Measurements from ENCODE around the gene HEMGN. TPM values are rescaled to one million over a fixed set of nuclear protein-coding genes. Genes with fewer than 3 reads are reported as not detected.
A peak's percentile ranks its signal among the peaks of the same experiment; 100 is the strongest.
"Not testable (repeated sequence)": the region's sequence is repeated elsewhere in the genome, so short reads cannot be mapped to it uniquely, and the experiment has no call there.

HEMGN gene
- total RNA-seq, 2 donors from 2014 or later: 1.3 to 9.0 TPM

GRCh38 chr9:97978371-97979130, 40.6 kb upstream of the HEMGN start:
- Mint-ChIP-seq H3K27ac (no peak overlapping the region), H3K4me1 (peaks cover 16% of the 10 kb centered on the region), H3K4me3 (no peak overlapping the region), H3K27me3 (no peaks in the 10 kb centered on the region), H3K36me3 (ENCODE audit: low read depth) (no peaks in the 10 kb centered on the region)
- ATAC-seq (no peak), DNase-seq (no peak)
- no peaks in the 10 kb centered on the region for H3K9me3 ChIP-seq (ENCODE audit: control insufficient read depth, low read length, poor library complexity, severe bottlenecking)

GRCh38 chr9:97976633-97977032, 38.7 kb upstream of the HEMGN start:
- H3K36me3 Mint-ChIP-seq (ENCODE audit: low read depth); H3K4me3 Mint-ChIP-seq; ATAC-seq; H3K27ac Mint-ChIP-seq; H3K9me3 ChIP-seq (ENCODE audit: control insufficient read depth, low read length, poor library complexity, severe bottlenecking); DNase-seq; H3K27me3 Mint-ChIP-seq: not testable (repeated sequence)
- H3K4me1 Mint-ChIP-seq: peaks cover 12% of the 10 kb centered on the region

DNA sequence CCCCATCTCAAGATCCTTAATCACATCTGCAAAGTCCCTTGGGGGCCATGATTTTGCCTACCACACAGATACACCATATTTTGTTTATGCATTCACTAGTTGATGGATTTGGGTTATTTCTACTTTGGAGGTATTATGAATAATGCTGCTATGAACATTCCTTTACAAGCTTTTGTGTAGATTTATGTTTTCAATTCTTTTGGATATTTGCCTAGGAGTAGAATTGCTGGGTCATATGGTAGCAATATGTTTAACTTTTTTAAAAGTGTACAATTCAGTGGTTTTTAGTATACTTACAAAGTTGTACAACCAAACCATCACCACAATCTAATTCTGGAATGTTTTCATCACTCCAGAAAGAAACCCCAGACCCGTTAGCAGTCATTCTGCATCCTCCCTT, 37.4 kb upstream of the HEMGN start:
- H3K9me3 ChIP-seq (ENCODE audit: control insufficient read depth, low read length, poor library complexity, severe bottlenecking): no peaks in the 10 kb centered on the region

GRCh38 chr9:97972753-97973152, 34.8 kb upstream of the HEMGN start:
- no peaks in the 10 kb centered on the region for H3K9me3 ChIP-seq (ENCODE audit: control insufficient read depth, low read length, poor library complexity, severe bottlenecking)
- H3K4me3 Mint-ChIP-seq: no peak overlapping the region
- H3K36me3 Mint-ChIP-seq (ENCODE audit: low read depth): peaks cover under 1% of the 10 kb centered on the region
- H3K27me3 Mint-ChIP-seq: peaks cover 12% of the 10 kb centered on the region
- no peak for DNase-seq
- peaks cover 5% of the 10 kb centered on the region for H3K4me1 Mint-ChIP-seq
- H3K27ac Mint-ChIP-seq: no peak overlapping the region
- no peak for ATAC-seq

More for the DNA sequence above, 37.4 kb upstream of the HEMGN start:
- Mint-ChIP-seq H3K27ac (no peak overlapping the region), H3K27me3 (peaks cover 9% of the 10 kb centered on the region), H3K4me3 (no peak overlapping the region), H3K4me1 (peaks cover 9% of the 10 kb centered on the region), H3K36me3 (ENCODE audit: low read depth) (no peaks in the 10 kb centered on the region)
- ATAC-seq (no peak), DNase-seq (no peak)

- ATAC-seq: no peak
- Mint-ChIP-seq H3K27ac (no peak overlapping the region), H3K4me3 (no peak overlapping the region), H3K27me3 (peaks cover 20% of the 10 kb centered on the region), H3K36me3 (ENCODE audit: low read depth) (peaks cover 2% of the 10 kb centered on the region), H3K4me1 (peaks cover 6% of the 10 kb centered on the region)
- no peak for DNase-seq
- H3K9me3 ChIP-seq (ENCODE audit: control insufficient read depth, low read length, poor library complexity, severe bottlenecking): no peaks in the 10 kb centered on the region
Observed at GRCh38 chr9:97970165-97970564, 32.2 kb upstream of the HEMGN start.

DNA sequence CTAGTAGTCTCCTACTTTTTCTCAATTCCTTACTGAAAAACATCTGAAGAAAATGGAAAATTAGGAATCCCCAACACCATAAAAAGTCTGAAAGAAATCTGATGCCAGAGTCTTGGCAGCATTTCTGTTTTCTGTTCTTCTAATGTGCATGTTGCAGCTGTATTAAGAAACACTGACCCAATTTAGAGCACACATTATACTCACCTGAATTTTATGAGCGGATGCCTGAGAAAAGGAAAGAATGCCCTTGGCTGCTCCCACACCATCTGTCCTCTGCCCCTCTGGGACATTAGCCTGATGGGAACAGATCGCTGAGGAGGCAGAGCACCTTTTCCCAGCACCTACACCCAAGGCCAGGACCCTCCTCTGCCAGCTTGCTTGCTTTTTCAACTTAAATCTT, 31.0 kb upstream of the HEMGN start:
- H3K27me3 Mint-ChIP-seq: peaks cover 23% of the 10 kb centered on the region
- H3K27ac Mint-ChIP-seq: no peak overlapping the region
- H3K4me1 Mint-ChIP-seq: peaks cover 6% of the 10 kb centered on the region
- peaks cover 2% of the 10 kb centered on the region for H3K36me3 Mint-ChIP-seq (ENCODE audit: low read depth)
- no peak overlapping the region for H3K4me3 Mint-ChIP-seq
- no peaks in the 10 kb centered on the region for H3K9me3 ChIP-seq (ENCODE audit: control insufficient read depth, low read length, poor library complexity, severe bottlenecking)
- DNase-seq (no peak), ATAC-seq (no peak)

DNA sequence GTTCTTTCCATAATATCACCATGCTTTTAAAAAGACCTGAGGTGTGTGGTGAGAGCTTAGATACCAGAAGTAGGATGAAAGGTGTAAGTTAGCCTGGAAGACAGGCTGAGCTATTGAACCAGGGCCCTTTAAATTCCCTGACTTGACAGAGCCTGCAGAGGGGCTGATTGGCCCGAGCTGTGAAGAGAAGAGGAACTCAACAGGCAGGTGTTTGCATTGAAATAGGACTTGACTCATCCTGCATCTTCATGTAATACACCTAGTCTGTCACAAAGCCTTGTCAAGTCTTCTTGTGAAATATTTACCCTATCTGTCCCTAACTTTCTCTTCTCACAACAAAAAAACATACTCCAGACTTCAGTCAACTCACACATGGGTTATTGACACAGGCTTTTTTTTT, 28.5 kb upstream of the HEMGN start:
- no peaks in the 10 kb centered on the region for H3K9me3 ChIP-seq (ENCODE audit: control insufficient read depth, low read length, poor library complexity, severe bottlenecking)
- H3K4me3 Mint-ChIP-seq: no peak overlapping the region
- ATAC-seq: no peak
- no peak overlapping the region for H3K27ac Mint-ChIP-seq
- H3K4me1 Mint-ChIP-seq: peaks cover 4% of the 10 kb centered on the region
- H3K27me3 Mint-ChIP-seq: peaks cover 20% of the 10 kb centered on the region
- H3K36me3 Mint-ChIP-seq (ENCODE audit: low read depth): peaks cover 2% of the 10 kb centered on the region
- DNase-seq: no peak

GRCh38 chr9:97964901-97965300, 26.9 kb upstream of the HEMGN start:
- H3K4me1 Mint-ChIP-seq: peaks cover 4% of the 10 kb centered on the region
- DNase-seq: no peak
- H3K4me3 Mint-ChIP-seq: no peak overlapping the region
- H3K27ac Mint-ChIP-seq: no peak overlapping the region
- ATAC-seq: no peak
- H3K36me3 Mint-ChIP-seq (ENCODE audit: low read depth): peaks cover 2% of the 10 kb centered on the region
- peaks cover 20% of the 10 kb centered on the region for H3K27me3 Mint-ChIP-seq
- no peaks in the 10 kb centered on the region for H3K9me3 ChIP-seq (ENCODE audit: control insufficient read depth, low read length, poor library complexity, severe bottlenecking)

DNA sequence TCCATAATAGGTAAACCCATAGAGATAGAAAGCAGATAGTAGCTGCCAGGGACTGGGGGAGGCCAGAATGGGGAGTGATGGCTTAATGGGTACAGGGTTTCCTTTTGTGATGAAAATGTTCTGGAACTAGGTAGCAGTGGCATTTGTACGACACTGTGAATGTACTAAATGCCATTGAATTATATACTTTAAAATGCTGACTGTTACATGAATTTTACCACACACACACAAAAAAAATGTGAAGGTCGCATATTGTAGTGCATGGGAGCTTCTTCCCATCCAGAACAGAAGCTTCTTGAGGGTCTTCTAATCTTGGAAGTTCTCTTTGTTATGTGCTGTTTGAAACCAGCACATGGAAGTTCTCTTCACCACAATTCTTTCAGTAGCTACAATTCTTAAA, 25.3 kb upstream of the HEMGN start:
- DNase-seq: no peak
- Mint-ChIP-seq H3K36me3 (ENCODE audit: low read depth) (peaks cover 2% of the 10 kb centered on the region), H3K4me1 (peaks cover 6% of the 10 kb centered on the region), H3K4me3 (no peak overlapping the region), H3K27ac (no peak overlapping the region), H3K27me3 (peaks cover 20% of the 10 kb centered on the region)
- no peaks in the 10 kb centered on the region for H3K9me3 ChIP-seq (ENCODE audit: control insufficient read depth, low read length, poor library complexity, severe bottlenecking)
- ATAC-seq: no peak

GRCh38 chr9:97962575-97962974, 24.6 kb upstream of the HEMGN start:
- no peaks in the 10 kb centered on the region for H3K9me3 ChIP-seq (ENCODE audit: control insufficient read depth, low read length, poor library complexity, severe bottlenecking)
- Mint-ChIP-seq H3K4me3 (no peak overlapping the region), H3K36me3 (ENCODE audit: low read depth) (no peaks in the 10 kb centered on the region), H3K27ac (no peak overlapping the region), H3K4me1 (peaks cover 2% of the 10 kb centered on the region), H3K27me3 (peaks cover 15% of the 10 kb centered on the region)
- ATAC-seq (no peak), DNase-seq (no peak)

GRCh38 chr9:97962136-97962535, 24.2 kb upstream of the HEMGN start:
- DNase-seq (no peak), ATAC-seq (no peak)
- Mint-ChIP-seq H3K4me1 (peaks cover 2% of the 10 kb centered on the region), H3K27me3 (peaks cover 13% of the 10 kb centered on the region), H3K4me3 (no peak overlapping the region), H3K36me3 (ENCODE audit: low read depth) (no peaks in the 10 kb centered on the region), H3K27ac (no peak overlapping the region)
- no peaks in the 10 kb centered on the region for H3K9me3 ChIP-seq (ENCODE audit: control insufficient read depth, low read length, poor library complexity, severe bottlenecking)

DNA sequence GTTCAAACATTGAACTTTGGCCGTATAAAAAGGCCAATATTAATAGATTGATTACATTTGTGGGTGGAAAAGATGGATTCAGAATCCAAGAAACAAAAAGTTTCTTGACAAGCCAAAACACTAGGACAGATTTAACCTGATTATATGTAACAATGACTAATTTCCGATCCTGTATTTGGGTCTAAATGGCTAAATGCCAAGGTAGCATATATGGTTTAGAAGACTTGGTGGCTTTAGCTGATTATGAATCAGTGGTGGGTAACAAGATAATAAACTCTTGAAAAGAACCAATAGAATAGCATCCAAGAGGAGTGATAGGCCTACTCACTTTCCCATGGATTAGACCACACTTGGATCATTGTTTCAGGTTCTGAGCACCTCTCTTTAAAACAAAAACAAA, 23.4 kb upstream of the HEMGN start:
- H3K27me3 Mint-ChIP-seq: peaks cover 9% of the 10 kb centered on the region
- H3K36me3 Mint-ChIP-seq (ENCODE audit: low read depth): no peaks in the 10 kb centered on the region
- no peaks in the 10 kb centered on the region for H3K9me3 ChIP-seq (ENCODE audit: control insufficient read depth, low read length, poor library complexity, severe bottlenecking)
- DNase-seq (no peak), ATAC-seq (no peak)
- no peak overlapping the region for H3K27ac Mint-ChIP-seq
- no peak overlapping the region for H3K4me3 Mint-ChIP-seq
- H3K4me1 Mint-ChIP-seq: peaks cover 2% of the 10 kb centered on the region

GRCh38 chr9:97960678-97961328, 22.8 kb upstream of the HEMGN start:
- not testable (repeated sequence) for H3K9me3 ChIP-seq (ENCODE audit: control insufficient read depth, low read length, poor library complexity, severe bottlenecking); H3K27ac Mint-ChIP-seq; H3K4me3 Mint-ChIP-seq; H3K27me3 Mint-ChIP-seq; H3K36me3 Mint-ChIP-seq (ENCODE audit: low read depth); ATAC-seq; DNase-seq; H3K4me1 Mint-ChIP-seq

DNA sequence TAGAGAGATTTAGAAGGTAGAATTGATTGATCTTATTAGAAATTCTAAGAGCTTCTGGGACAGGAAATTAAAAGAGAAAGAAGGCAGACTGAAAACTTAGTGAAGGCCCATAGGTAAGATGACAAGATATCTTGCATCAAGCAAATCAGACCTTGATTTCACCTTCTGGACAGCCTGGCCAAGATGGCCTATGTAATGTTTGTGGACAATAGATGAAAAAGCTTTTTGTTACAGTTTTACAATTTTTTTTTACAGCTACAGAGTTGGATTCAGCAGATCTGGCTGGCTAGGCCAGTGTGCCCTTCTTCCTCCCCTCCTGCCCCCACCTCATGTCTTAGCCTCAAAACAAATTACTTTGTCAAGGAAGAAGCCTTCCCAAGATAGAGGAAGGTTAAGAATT, 21.6 kb upstream of the HEMGN start:
- no peak for ATAC-seq
- H3K9me3 ChIP-seq (ENCODE audit: control insufficient read depth, low read length, poor library complexity, severe bottlenecking): no peaks in the 10 kb centered on the region
- Mint-ChIP-seq H3K4me1 (peaks cover 2% of the 10 kb centered on the region), H3K36me3 (ENCODE audit: low read depth) (no peaks in the 10 kb centered on the region), H3K4me3 (no peak overlapping the region), H3K27me3 (peaks cover 9% of the 10 kb centered on the region), H3K27ac (peak overlapping the region; percentile 49)
- no peak for DNase-seq

Data from T-helper 17 cell (primary cell).